GM12878 (cell line): ENCODE data around the gene KCND3. TPM values are rescaled to one million over a fixed set of nuclear protein-coding genes. Genes with fewer than 3 reads are reported as not detected.

Source experiments
- CREM ChIP-seq: IDR thresholded peaks from 2 replicates; pipeline ENCODE4 v1.6.1; 2014; ENCODE audit warnings: antibody characterized with exemption, low read depth
- IKZF1 ChIP-seq: fragments of 450-650 bp; conservative IDR thresholded peaks from 2 replicates; pipeline ENCODE4 v1.6.1; 2017; ENCODE audit warnings: antibody characterized with exemption, mild to moderate bottlenecking
- MYC ChIP-seq: IDR thresholded peaks from 2 replicates; pipeline ENCODE4 v1.6.1; 2011; ENCODE audit warnings: mild to moderate bottlenecking, low read length, moderate library complexity, inconsistent platforms; ENCODE audit not compliant: insufficient read depth, insufficient replicate concordance, insufficient read length, severe bottlenecking
- NFXL1 ChIP-seq: fragments of 450-650 bp; IDR thresholded peaks from 2 replicates; pipeline ENCODE4 v1.6.1; 2017; ENCODE audit warnings: antibody characterized with exemption, mild to moderate bottlenecking, borderline replicate concordance
- NRF1 ChIP-seq: conservative IDR thresholded peaks from 2 replicates; pipeline ENCODE4 v1.6.1; 2011; ENCODE audit warnings: mild to moderate bottlenecking, low read depth, low read length, improper control_type of control experiment
- PML ChIP-seq: IDR thresholded peaks from 2 replicates; pipeline ENCODE4 v1.6.1; 2012; ENCODE audit warnings: low read length, inconsistent platforms
- RCOR1 ChIP-seq: conservative IDR thresholded peaks from 2 replicates; pipeline ENCODE4 v1.6.1; 2012; ENCODE audit warnings: low read depth, low read length, improper control_type of control experiment
- SMAD5 ChIP-seq: IDR thresholded peaks from 2 replicates; pipeline ENCODE4 v1.6.1; 2016; ENCODE audit warnings: antibody characterized with exemption, low read depth
- SREBF1 ChIP-seq: IDR thresholded peaks from 2 replicates; pipeline ENCODE4 v1.6.1; 2012; ENCODE audit warnings: mild to moderate bottlenecking, low read length
- STAT3 ChIP-seq: IDR thresholded peaks from 2 replicates; pipeline ENCODE4 v1.6.1; 2011; ENCODE audit warnings: low read depth, low read length, improper control_type of control experiment
- WRNIP1 ChIP-seq: IDR thresholded peaks from 2 replicates; pipeline ENCODE4 v1.6.1; 2011; ENCODE audit warnings: low read depth, low read length, improper control_type of control experiment, borderline replicate concordance
- polyA plus RNA-seq, 11 experiments: library from polyadenylated mRNA; depleted of rRNA in 4 of 11; unstranded in 6 of 11; stranded (reverse) in 5 of 11; fragments of >200 nt; fragmentation: Nextera tagmentation in 4 of 11; fragmentation: Illumina TruSeq in 1 of 11; extraction: Ambion mirVana in 4 of 11; extraction: Trizol in 1 of 11; gene quantifications; 1 replicate in 1 of 11; 2 replicates in 10 of 11; pipeline versions ENCODE4 v1.2.1 to v1.2.3, GENCODE V29; 2011 to 2016; ENCODE audit warnings: inconsistent platforms in 2 of 11, missing spikeins in 2 of 11, low read depth in 1 of 11
- total RNA-seq, 4 experiments: library from RNA; depleted of rRNA in 3 of 4; stranded (reverse); fragments of >200 nt in 3 of 4; fragmentation: Illumina TruSeq in 1 of 4; extraction: Trizol in 1 of 4; gene quantifications; 2 replicates each; pipeline versions ENCODE4 v1.2.1 to v1.2.3, GENCODE V29; 2013 to 2021
- TF ChIP-seq, protein P1 (sequence below): IDR thresholded peaks from 2 replicates; pipeline ENCODE4 v1.6.1; 2012; ENCODE audit warnings: mild to moderate bottlenecking, low read depth, low read length

KCND3 gene
- total and polyA plus RNA-seq, 10 of the 15 experiments (the other 5 are each of a cell fraction or from before 2014, with no cell fraction given), result 0.02 TPM; not detected in 9

DNA sequence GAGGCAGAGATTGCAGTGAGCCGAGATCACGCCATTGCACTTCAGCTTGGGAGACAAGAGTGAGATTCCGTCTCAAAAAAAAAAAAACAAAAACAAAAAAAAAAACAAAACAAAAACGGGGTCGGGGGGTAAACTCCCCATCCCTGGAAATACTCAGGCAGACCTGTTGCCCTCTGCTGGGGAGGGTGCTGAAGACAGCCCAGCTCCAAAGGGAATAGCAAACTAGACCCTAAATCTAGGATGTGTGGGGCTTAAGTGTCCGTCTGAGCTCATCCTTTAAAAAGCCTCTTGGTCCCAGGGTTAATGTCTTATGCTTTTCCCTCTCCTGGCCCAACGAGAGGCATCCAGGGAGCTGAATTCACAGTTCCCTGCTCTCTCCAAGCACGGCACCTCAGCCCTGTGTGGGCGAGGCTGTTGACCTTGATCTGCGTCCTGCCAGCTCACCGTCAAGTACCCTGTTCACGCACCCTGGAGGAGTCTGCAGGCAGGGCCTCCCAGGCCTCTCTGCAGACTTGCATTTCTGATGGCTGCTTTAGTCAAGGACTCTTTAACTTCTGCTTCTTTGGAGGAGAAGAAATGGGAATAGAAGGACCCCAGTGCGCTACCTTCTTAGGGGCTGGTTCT is 22.3 kb downstream of the KCND3 start (continued):
- TF ChIP-seq IKZF1, result no peak
- TF ChIP-seq RCOR1, result no peak
- no peak for TF ChIP-seq SREBF1
- TF ChIP-seq STAT3, result no peak
- no peak for TF ChIP-seq CREM
- no peak for TF ChIP-seq NFXL1
- TF ChIP-seq NRF1, result no peak
- no peak for TF ChIP-seq MYC
- no peak for TF ChIP-seq WRNIP1
- no peak for TF ChIP-seq PML
- TF ChIP-seq, protein P1, sequence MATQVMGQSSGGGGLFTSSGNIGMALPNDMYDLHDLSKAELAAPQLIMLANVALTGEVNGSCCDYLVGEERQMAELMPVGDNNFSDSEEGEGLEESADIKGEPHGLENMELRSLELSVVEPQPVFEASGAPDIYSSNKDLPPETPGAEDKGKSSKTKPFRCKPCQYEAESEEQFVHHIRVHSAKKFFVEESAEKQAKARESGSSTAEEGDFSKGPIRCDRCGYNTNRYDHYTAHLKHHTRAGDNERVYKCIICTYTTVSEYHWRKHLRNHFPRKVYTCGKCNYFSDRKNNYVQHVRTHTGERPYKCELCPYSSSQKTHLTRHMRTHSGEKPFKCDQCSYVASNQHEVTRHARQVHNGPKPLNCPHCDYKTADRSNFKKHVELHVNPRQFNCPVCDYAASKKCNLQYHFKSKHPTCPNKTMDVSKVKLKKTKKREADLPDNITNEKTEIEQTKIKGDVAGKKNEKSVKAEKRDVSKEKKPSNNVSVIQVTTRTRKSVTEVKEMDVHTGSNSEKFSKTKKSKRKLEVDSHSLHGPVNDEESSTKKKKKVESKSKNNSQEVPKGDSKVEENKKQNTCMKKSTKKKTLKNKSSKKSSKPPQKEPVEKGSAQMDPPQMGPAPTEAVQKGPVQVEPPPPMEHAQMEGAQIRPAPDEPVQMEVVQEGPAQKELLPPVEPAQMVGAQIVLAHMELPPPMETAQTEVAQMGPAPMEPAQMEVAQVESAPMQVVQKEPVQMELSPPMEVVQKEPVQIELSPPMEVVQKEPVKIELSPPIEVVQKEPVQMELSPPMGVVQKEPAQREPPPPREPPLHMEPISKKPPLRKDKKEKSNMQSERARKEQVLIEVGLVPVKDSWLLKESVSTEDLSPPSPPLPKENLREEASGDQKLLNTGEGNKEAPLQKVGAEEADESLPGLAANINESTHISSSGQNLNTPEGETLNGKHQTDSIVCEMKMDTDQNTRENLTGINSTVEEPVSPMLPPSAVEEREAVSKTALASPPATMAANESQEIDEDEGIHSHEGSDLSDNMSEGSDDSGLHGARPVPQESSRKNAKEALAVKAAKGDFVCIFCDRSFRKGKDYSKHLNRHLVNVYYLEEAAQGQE, result no peak
- TF ChIP-seq SMAD5, result no peak
